WTC11 (cell line): ENCODE data around the gene HDAC8. TPM values are rescaled to one million over a fixed set of nuclear protein-coding genes. Genes with fewer than 3 reads are reported as not detected.

ENCODE experiments used
- ATAC-seq: fragments of 200-7000 bp; cut with Tn5 transposase; 2 replicates; pipeline ENCODE4 v1.10.0; 2021; ENCODE audit warnings: mild to moderate bottlenecking, moderate library complexity
- CTCF ChIA-PET: fragments of 300-600 bp; sonication (Branson Sonifier 250); formaldehyde crosslinking; loops from one replicate; lab custom pipeline; 2021; ENCODE audit warnings: antibody characterized with exemption; lab: Charles Lee
- POLR2A ChIA-PET: fragments of 350-600 bp; sonication (Branson Sonifier 250); formaldehyde crosslinking; loops from one replicate; lab custom pipeline; 2021; ENCODE audit warnings: antibody characterized with exemption; lab: Charles Lee
- DNase-seq: peaks from one replicate; pipeline ENCODE4 v3.0.0; 2021; ENCODE audit warnings: low spot score
- H3K27ac Mint-ChIP-seq: 2 replicates; pipeline ENCODE4 v1.8.0; 2021; ENCODE audit warnings: mixed read lengths
- H3K27me3 Mint-ChIP-seq: 2 replicates; pipeline ENCODE4 v1.8.0; 2021; ENCODE audit warnings: low read depth, mild to moderate bottlenecking, moderate library complexity, mixed read lengths
- H3K36me3 Mint-ChIP-seq: 2 replicates; pipeline ENCODE4 v1.8.0; 2021; ENCODE audit warnings: mixed read lengths
- H3K4me1 Mint-ChIP-seq: 2 replicates; pipeline ENCODE4 v1.8.0; 2022; ENCODE audit warnings: mixed read lengths
- H3K4me3 Mint-ChIP-seq: 2 replicates; pipeline ENCODE4 v1.8.0; 2021; ENCODE audit warnings: mild to moderate bottlenecking, moderate library complexity, mixed read lengths
- H3K9me3 Mint-ChIP-seq: 2 replicates; pipeline ENCODE4 v1.8.0; 2021; ENCODE audit warnings: mixed read lengths
- AR ChIP-seq: fragments of 250-450 bp; sonication (Bioruptor Pico); IDR thresholded peaks from 2 replicates; pipeline ENCODE4 v1.9.0; 2021; ENCODE audit warnings: mild to moderate bottlenecking
- ATF2 ChIP-seq: sonication (generic); formaldehyde crosslinking; IDR thresholded peaks from 2 replicates; pipeline ENCODE4 v1.8.1; 2022; ENCODE audit warnings: low read depth, missing genetic modification reagents, borderline replicate concordance
- ATF6 ChIP-seq: sonication (generic); formaldehyde crosslinking; IDR thresholded peaks from 2 replicates; pipeline ENCODE4 v1.8.1; 2023; ENCODE audit warnings: mild to moderate bottlenecking, missing genetic modification reagents
- CBFB ChIP-seq: sonication (generic); formaldehyde crosslinking; IDR thresholded peaks from 2 replicates; pipeline ENCODE4 v1.8.1; 2022; ENCODE audit warnings: mild to moderate bottlenecking, low read depth, missing genetic modification reagents
- CREB1 ChIP-seq: sonication (generic); formaldehyde crosslinking; IDR thresholded peaks from 2 replicates; pipeline ENCODE4 v1.8.0; 2023; ENCODE audit warnings: mild to moderate bottlenecking, missing genetic modification reagents
- E2F4 ChIP-seq: sonication (generic); formaldehyde crosslinking; IDR thresholded peaks from 2 replicates; pipeline ENCODE4 v1.8.1; 2022; ENCODE audit warnings: low read depth, mild to moderate bottlenecking, moderate library complexity, missing genetic modification reagents, borderline replicate concordance
- ELF4 ChIP-seq: sonication (generic); formaldehyde crosslinking; IDR thresholded peaks from 2 replicates; pipeline ENCODE4 v1.8.1; 2022; ENCODE audit warnings: low read depth, mild to moderate bottlenecking, moderate library complexity, missing genetic modification reagents
- ERG ChIP-seq: fragments of 250-450 bp; sonication (Bioruptor Pico); IDR thresholded peaks from 2 replicates; pipeline ENCODE4 v1.8.0; 2021; ENCODE audit warnings: mild to moderate bottlenecking
- ESRRA ChIP-seq: sonication (generic); formaldehyde crosslinking; IDR thresholded peaks from 2 replicates; pipeline ENCODE4 v1.8.1; 2022; ENCODE audit warnings: mild to moderate bottlenecking, missing genetic modification reagents, borderline replicate concordance
- GRHL2 ChIP-seq: fragments of 250-450 bp; sonication (Bioruptor Pico); IDR thresholded peaks from 2 replicates; pipeline ENCODE4 v1.8.0; 2022; ENCODE audit warnings: mild to moderate bottlenecking, moderate library complexity; ENCODE audit not compliant: insufficient replicate concordance, severe bottlenecking
- JAZF1 ChIP-seq: fragments of 250-450 bp; sonication (Bioruptor Pico); IDR thresholded peaks from 2 replicates; pipeline ENCODE4 v1.9.0; 2021; ENCODE audit warnings: moderate library complexity, mild to moderate bottlenecking, inconsistent platforms
- JUN ChIP-seq: sonication (generic); formaldehyde crosslinking; IDR thresholded peaks from 2 replicates; pipeline ENCODE4 v1.8.0; 2023; ENCODE audit warnings: mild to moderate bottlenecking, missing genetic modification reagents
- KAT7 ChIP-seq: sonication (generic); formaldehyde crosslinking; IDR thresholded peaks from 2 replicates; pipeline ENCODE4 v1.8.1; 2023; ENCODE audit warnings: missing genetic modification reagents, mild to moderate bottlenecking, borderline replicate concordance
- MAX ChIP-seq: sonication (generic); formaldehyde crosslinking; IDR thresholded peaks from 2 replicates; pipeline ENCODE4 v1.8.0; 2022; ENCODE audit warnings: mild to moderate bottlenecking, missing genetic modification reagents
- NFATC4 ChIP-seq: fragments of 250-450 bp; sonication (Bioruptor Pico); IDR thresholded peaks from 2 replicates; pipeline ENCODE4 v1.9.0; 2021; ENCODE audit warnings: mild to moderate bottlenecking
- NFYB ChIP-seq: sonication (generic); formaldehyde crosslinking; conservative IDR thresholded peaks from 2 replicates; pipeline ENCODE4 v1.8.0; 2022; ENCODE audit warnings: low read depth, missing genetic modification reagents
- NR1H2 ChIP-seq: sonication (generic); formaldehyde crosslinking; IDR thresholded peaks from 2 replicates; pipeline ENCODE4 v1.9.0; 2021; ENCODE audit warnings: mild to moderate bottlenecking, moderate library complexity, missing genetic modification reagents
- NR2C2 ChIP-seq: sonication (generic); formaldehyde crosslinking; IDR thresholded peaks from 2 replicates; pipeline ENCODE4 v1.8.0; 2022; ENCODE audit warnings: mild to moderate bottlenecking, missing genetic modification reagents
- PRRX2 ChIP-seq: fragments of 250-450 bp; sonication (Bioruptor Pico); IDR thresholded peaks from 2 replicates; pipeline ENCODE4 v1.8.0; 2021; ENCODE audit warnings: mild to moderate bottlenecking
- SP1 ChIP-seq: sonication (generic); formaldehyde crosslinking; conservative IDR thresholded peaks from 2 replicates; pipeline ENCODE4 v1.8.1; 2022; ENCODE audit warnings: missing genetic modification reagents
- TEAD4 ChIP-seq: sonication (generic); formaldehyde crosslinking; IDR thresholded peaks from 2 replicates; pipeline ENCODE4 v1.8.0; 2022; ENCODE audit warnings: mild to moderate bottlenecking, missing genetic modification reagents
- ZBTB43 ChIP-seq: sonication (generic); formaldehyde crosslinking; IDR thresholded peaks from 2 replicates; pipeline ENCODE4 v1.8.1; 2023; ENCODE audit warnings: mild to moderate bottlenecking, missing genetic modification reagents
- ZNF121 ChIP-seq: sonication (generic); formaldehyde crosslinking; IDR thresholded peaks from 2 replicates; pipeline ENCODE4 v1.8.0; 2023; ENCODE audit warnings: missing genetic modification reagents
- ZNF219 ChIP-seq: sonication (generic); formaldehyde crosslinking; IDR thresholded peaks from 2 replicates; pipeline ENCODE4 v1.8.0; 2023; ENCODE audit warnings: missing genetic modification reagents, mild to moderate bottlenecking, borderline replicate concordance
- ZNF416 ChIP-seq: fragments of 250-450 bp; sonication (Bioruptor Pico); IDR thresholded peaks from 2 replicates; pipeline ENCODE4 v1.9.0; 2021; ENCODE audit warnings: mild to moderate bottlenecking, inconsistent platforms
- ZNF512 ChIP-seq: sonication (generic); formaldehyde crosslinking; IDR thresholded peaks from 2 replicates; pipeline ENCODE4 v1.8.1; 2022; ENCODE audit warnings: missing genetic modification reagents, borderline replicate concordance
- total RNA-seq: library from RNA; stranded (reverse); gene quantifications from 3 replicates; pipeline ENCODE4 v1.2.3, GENCODE V29; 2021

HDAC8 gene
- total RNA-seq, 1 experiment from 2014 or later: 22.5 TPM

GRCh38 chrX:72621163-72621562 is 48.5 kb upstream of the HDAC8 start:
- ATAC-seq (no peak), DNase-seq (no peak)
- Mint-ChIP-seq H3K4me3 (no peak overlapping the region), H3K27me3 (no peaks in the 10 kb centered on the region), H3K4me1 (no peaks in the 10 kb centered on the region), H3K36me3 (peaks cover 2% of the 10 kb centered on the region; the same call in 1 of the 2 replicates), H3K9me3 (no peaks in the 10 kb centered on the region), H3K27ac (no peak overlapping the region)
- TF ChIP-seq MAX: no peak
- TF ChIP-seq CBFB: no peak
- TF ChIP-seq ZNF512 (CRISPR knock-in tag): no peak
- TF ChIP-seq TEAD4 (CRISPR knock-in tag): no peak
- no peak for TF ChIP-seq NFYB (CRISPR knock-in tag)
- TF ChIP-seq ESRRA: no peak
- TF ChIP-seq NR1H2 (CRISPR knock-in tag): no peak
- no peak for TF ChIP-seq GRHL2 (CRISPR knock-in tag)
- TF ChIP-seq ELF4 (CRISPR knock-in tag): no peak
- no peak for TF ChIP-seq ATF2
- no peak for TF ChIP-seq ZNF121 (CRISPR knock-in tag)
- TF ChIP-seq ATF6: no peak
- TF ChIP-seq SP1: no peak
- no peak for TF ChIP-seq ZNF219 (CRISPR knock-in tag)
- TF ChIP-seq KAT7 (CRISPR knock-in tag): no peak
- TF ChIP-seq ZNF416 (CRISPR knock-in tag): no peak
- TF ChIP-seq JAZF1 (CRISPR knock-in tag): no peak
- no peak for TF ChIP-seq JUN (CRISPR knock-in tag)
- ChIA-PET POLR2A (no interaction called here), CTCF (no interaction called here)

- Mint-ChIP-seq H3K36me3 (peaks cover 2% of the 10 kb centered on the region; the same call in 1 of the 2 replicates), H3K9me3 (no peaks in the 10 kb centered on the region), H3K4me1 (no peaks in the 10 kb centered on the region), H3K27me3 (no peaks in the 10 kb centered on the region), H3K27ac (no peak overlapping the region), H3K4me3 (no peak overlapping the region)
- ChIA-PET POLR2A (no interaction called here), CTCF (interaction anchor here (0.5 kb wide), 1 partner anchor 80 kb away, joined by 3 read pairs; no protein-coding TSS in a partner anchor)
- DNase-seq: no peak
- ATAC-seq: no peak
- TF ChIP-seq ZBTB43 (CRISPR knock-in tag) (no peak), NFATC4 (no peak), PRRX2 (CRISPR knock-in tag) (no peak), E2F4 (CRISPR knock-in tag) (no peak), CREB1 (CRISPR knock-in tag) (no peak), NR2C2 (no peak), AR (no peak), ERG (CRISPR knock-in tag) (no peak)
Measured at GRCh38 chrX:72620550-72621145, 48.0 kb upstream of the HDAC8 start.
